ENCODE data around the gene WSB1. TPM values are rescaled to one million over a fixed set of nuclear protein-coding genes. Genes with fewer than 3 reads are reported as not detected.
"Not testable (repeated sequence)": the region's sequence is repeated elsewhere in the genome, so short reads cannot be mapped to it uniquely, and the experiment has no call there.

Gene WSB1
- total and polyA plus RNA-seq, 8 donors = 264 to 536 (median 421) TPM

DNA sequence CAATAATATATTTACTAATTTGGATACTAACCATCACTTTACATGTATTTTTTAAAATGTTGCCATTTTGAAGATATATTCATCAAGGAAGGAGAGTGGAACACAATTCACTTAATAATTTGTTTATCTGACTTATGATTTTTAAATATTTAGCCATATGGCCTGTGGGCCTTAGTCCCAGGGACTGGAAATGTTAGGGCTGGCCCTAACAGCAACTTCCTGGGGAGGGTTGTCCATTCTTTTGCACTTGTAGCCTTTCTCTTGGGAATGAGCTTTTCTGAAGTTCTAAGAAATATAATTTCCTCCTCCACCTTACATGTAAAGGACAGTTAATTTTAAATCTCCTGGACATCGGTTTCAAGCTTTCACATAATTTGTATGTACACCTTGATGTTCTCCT lies 27.7 kb upstream of the WSB1 start:
- Histone ChIP-seq H3K9me3 (no peaks in the 10 kb centered on the region), H3K4me1 (peaks cover 5 to 31% of the 10 kb centered on the region in 2 donors), H3K27ac (peak overlapping the region in 1 of 2 donors; percentile 21), H3K36me3 (no peaks in the 10 kb centered on the region), H3K27me3 (no peaks in the 10 kb centered on the region), H3K4me3 (no peak overlapping the region)
- no peak for TF ChIP-seq CTCF (IDR thresholded peaks at IDR 0.05)
- DNase-seq = no peak
- intact Hi-C loops (cut with DNase I) = no loop called here
- ATAC-seq = no peak

DNA sequence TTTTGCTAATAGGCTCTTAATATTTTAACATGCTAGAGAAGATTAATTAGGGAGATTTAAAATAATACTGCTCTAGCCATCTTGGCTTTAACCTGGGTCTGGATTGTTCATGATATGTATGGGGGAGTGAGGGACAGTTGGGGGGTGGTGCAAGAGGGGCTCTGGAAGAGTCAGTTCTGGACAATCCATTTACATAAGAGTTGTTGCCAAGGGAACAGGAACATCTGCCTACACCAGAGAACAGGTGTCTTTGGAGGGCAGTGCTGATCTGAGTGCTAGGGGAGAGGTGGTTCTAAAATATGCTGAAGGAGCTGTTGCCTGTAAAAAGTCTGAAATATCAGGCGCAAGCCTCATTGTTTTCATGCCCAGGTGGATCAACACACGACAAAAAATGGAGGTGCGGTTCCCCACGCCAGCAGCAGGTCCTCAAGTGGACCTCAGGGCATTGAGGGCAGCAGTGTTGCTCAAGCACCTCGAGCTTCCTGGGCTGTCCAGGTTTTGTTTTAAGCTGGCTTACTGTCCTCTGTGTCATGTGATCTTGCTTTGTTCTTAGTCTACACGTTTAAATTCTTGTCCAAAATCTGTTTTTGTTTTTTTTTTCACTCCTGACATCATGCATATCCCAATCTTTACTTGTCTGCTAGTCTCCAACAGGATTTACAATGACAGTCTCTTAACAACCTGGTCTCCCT lies 25.4 kb upstream of the WSB1 start:
- intact Hi-C loops (cut with DNase I) = no loop called here
- peak; percentile 58 for ATAC-seq
- no peak overlapping the region for H3K4me3 ChIP-seq
- TF ChIP-seq CTCF (IDR thresholded peaks at IDR 0.05) = no peak
- H3K4me1 ChIP-seq = peaks cover 5 to 31% of the 10 kb centered on the region in 2 donors
- no peaks in the 10 kb centered on the region for H3K9me3 ChIP-seq
- no peaks in the 10 kb centered on the region for H3K36me3 ChIP-seq
- no peaks in the 10 kb centered on the region for H3K27me3 ChIP-seq
- H3K27ac ChIP-seq = no peak overlapping the region
- no peak for DNase-seq

GRCh38 chr17:27269201-27269600 lies 24.7 kb upstream of the WSB1 start:
- no peak for TF ChIP-seq CTCF (IDR thresholded peaks at IDR 0.05)
- ATAC-seq (peak; percentile 3), DNase-seq (no peak)
- H3K4me3 ChIP-seq = no peak overlapping the region
- peaks cover 5 to 28% of the 10 kb centered on the region in 2 donors for H3K4me1 ChIP-seq
- no peaks in the 10 kb centered on the region for H3K9me3 ChIP-seq
- H3K27ac ChIP-seq = peak overlapping the region; percentile 21 to 42
- intact Hi-C loops (cut with DNase I) = no loop called here
- no peaks in the 10 kb centered on the region for H3K36me3 ChIP-seq
- no peaks in the 10 kb centered on the region for H3K27me3 ChIP-seq

- Histone ChIP-seq H3K4me3 (no peak overlapping the region), H3K36me3 (no peaks in the 10 kb centered on the region), H3K27me3 (no peaks in the 10 kb centered on the region), H3K9me3 (no peaks in the 10 kb centered on the region), H3K4me1 (peaks cover 5 to 21% of the 10 kb centered on the region in 2 donors), H3K27ac (peak overlapping the region in 1 of 2 donors; percentile 42)
- TF ChIP-seq CTCF (IDR thresholded peaks at IDR 0.05) = no peak
- ATAC-seq = peak; percentile 84
- intact Hi-C loops (cut with DNase I) = no loop called here
- peak in 2 of 4 donors; percentile 67 to 80 for DNase-seq
Observed at GRCh38 chr17:27269974-27270373, 23.9 kb upstream of the WSB1 start.

GRCh38 chr17:27276653-27277156 lies 17.2 kb upstream of the WSB1 start:
- TF ChIP-seq CTCF (IDR thresholded peaks at IDR 0.05) = no peak
- Histone ChIP-seq H3K4me3 (no peak overlapping the region), H3K27me3 (no peaks in the 10 kb centered on the region), H3K9me3 (no peaks in the 10 kb centered on the region), H3K36me3 (no peaks in the 10 kb centered on the region), H3K4me1 (peaks cover 0 to 36% of the 10 kb centered on the region in 2 donors), H3K27ac (no peak overlapping the region)
- intact Hi-C loops (cut with DNase I) = no loop called here
- DNase-seq (peak in 2 of 4 donors; percentile 82 to 91), ATAC-seq (no peak)

- H3K36me3 ChIP-seq; H3K4me3 ChIP-seq; intact Hi-C loops (cut with DNase I); H3K27ac ChIP-seq; DNase-seq; H3K27me3 ChIP-seq; H3K9me3 ChIP-seq; ATAC-seq: not testable (repeated sequence)
- H3K4me1 ChIP-seq = peaks cover 0 to 60% of the 10 kb centered on the region in 2 donors
Observed at GRCh38 chr17:27279132-27279531, 14.8 kb upstream of the WSB1 start.

Data from left lung (tissue), 10 donors.